CD14-positive monocyte (primary cell): Measurements from ENCODE around the gene SNAP29. TPM values are rescaled to one million over a fixed set of nuclear protein-coding genes. Genes with fewer than 3 reads are reported as not detected.

Experiments
- DNase-seq, 3 donors: peaks; one replicate each; pipeline ENCODE4 v3.0.0-alpha.2; 2011 to 2022
- H2AFZ ChIP-seq: 2 replicates; pipeline ENCODE4 v1.6.0; 2012; ENCODE audit warnings: mild to moderate bottlenecking, low read depth, low read length, inconsistent platforms; ENCODE audit not compliant: insufficient read depth, poor library complexity, severe bottlenecking
- H3K27ac ChIP-seq, 2 donors: 1 replicate in 1 of 2; 2 replicates in 1 of 2; pipeline ENCODE4 v1.5.1; 2012 to 2013; ENCODE audit warnings: low read length in 2 of 2, control low read depth in 1 of 2, inconsistent platforms in 1 of 2, low read depth in 1 of 2, mild to moderate bottlenecking in 1 of 2
- H3K27me3 ChIP-seq, 2 donors: one replicate each; pipeline versions ENCODE4 v1.6.0 to v1.6.1; 2011 to 2013; ENCODE audit warnings: low read length in 2 of 2; ENCODE audit not compliant: control insufficient read depth in 2 of 2, insufficient read depth in 2 of 2
- H3K36me3 ChIP-seq, 2 donors: replicated peaks in 1 of 2; 1 replicate in 1 of 2; 2 replicates in 1 of 2; pipeline versions ENCODE4 v1.5.1 to v1.6.1; 2012 to 2013; ENCODE audit warnings: low read length in 2 of 2, control low read depth in 1 of 2, inconsistent platforms in 1 of 2, mild to moderate bottlenecking in 1 of 2; ENCODE audit not compliant: insufficient read depth in 2 of 2, control insufficient read depth in 1 of 2
- H3K4me1 ChIP-seq, 2 donors: 1 replicate in 1 of 2; 2 replicates in 1 of 2; pipeline versions ENCODE4 v1.5.1 to v1.6.1; 2012 to 2013; ENCODE audit warnings: low read length in 2 of 2, control low read depth in 1 of 2, inconsistent platforms in 1 of 2, mild to moderate bottlenecking in 1 of 2, moderate library complexity in 1 of 2; ENCODE audit not compliant: insufficient read depth in 2 of 2, control insufficient read depth in 1 of 2
- H3K4me2 ChIP-seq: replicated peaks from 2 replicates; pipeline ENCODE3; 2012; ENCODE audit warnings: low read length, moderate library complexity, mild to moderate bottlenecking; ENCODE audit not compliant: poor library complexity, severe bottlenecking; ENCODE audit errors: extremely low read depth
- H3K4me3 ChIP-seq, 3 experiments: fragments of 200-600 bp in 1 of 3; sonication (generic) in 1 of 3; replicated peaks in 1 of 3; 1 replicate in 2 of 3; 2 replicates in 1 of 3; pipeline ENCODE4 v1.5.1; 2011 to 2013; ENCODE audit warnings: low read length in 3 of 3, mild to moderate bottlenecking in 3 of 3, control low read depth in 2 of 3, low read depth in 2 of 3, inconsistent platforms in 1 of 3, moderate library complexity in 1 of 3
- H3K79me2 ChIP-seq: 2 replicates; pipeline ENCODE4 v1.6.0; 2012; ENCODE audit warnings: mild to moderate bottlenecking, control low read depth, inconsistent platforms, low read length, moderate library complexity; ENCODE audit not compliant: insufficient read depth
- H3K9ac ChIP-seq: 2 replicates; pipeline ENCODE4 v1.6.0; 2017; ENCODE audit warnings: low read length, mild to moderate bottlenecking; ENCODE audit not compliant: insufficient read depth, poor library complexity, severe bottlenecking
- H3K9me3 ChIP-seq, 2 donors: replicated peaks in 1 of 2; 1 replicate in 1 of 2; 2 replicates in 1 of 2; pipeline versions ENCODE4 v1.5.1 to v1.6.1; 2012 to 2013; ENCODE audit warnings: low read length in 2 of 2, control low read depth in 1 of 2; ENCODE audit not compliant: control insufficient read depth in 1 of 2, insufficient read depth in 1 of 2
- H4K20me1 ChIP-seq: 2 replicates; pipeline ENCODE4 v1.6.0; 2012; ENCODE audit warnings: mild to moderate bottlenecking, low read length, control low read depth, moderate library complexity; ENCODE audit not compliant: insufficient read depth
- H3K27ac Mint-ChIP-seq, 7 donors: one replicate each; pipeline ENCODE4 v1.8.0; 2020; ENCODE audit warnings: mild to moderate bottlenecking in 7 of 7, mixed read lengths in 7 of 7, moderate library complexity in 6 of 7, inconsistent platforms in 2 of 7
- H3K27me3 Mint-ChIP-seq, 3 donors: one replicate each; pipeline ENCODE4 v1.8.0; 2021 to 2022; ENCODE audit warnings: low read depth in 3 of 3, mild to moderate bottlenecking in 3 of 3, mixed read lengths in 3 of 3, moderate library complexity in 3 of 3, inconsistent platforms in 1 of 3
- H3K36me3 Mint-ChIP-seq, 2 donors: one replicate each; pipeline ENCODE4 v1.8.0; 2020; ENCODE audit warnings: mixed read lengths in 2 of 2, inconsistent platforms in 1 of 2, mild to moderate bottlenecking in 1 of 2
- H3K4me1 Mint-ChIP-seq: one replicate; pipeline ENCODE4 v1.8.0; 2020; ENCODE audit warnings: mild to moderate bottlenecking, mixed read lengths
- H3K4me3 Mint-ChIP-seq, 2 donors: one replicate each; pipeline ENCODE4 v1.8.0; 2020; ENCODE audit warnings: mild to moderate bottlenecking in 2 of 2, mixed read lengths in 2 of 2, moderate library complexity in 1 of 2
- H3K9me3 Mint-ChIP-seq, 7 donors: one replicate each; pipeline ENCODE4 v1.8.0; 2020 to 2022; ENCODE audit warnings: mixed read lengths in 7 of 7, mild to moderate bottlenecking in 6 of 7, moderate library complexity in 6 of 7, inconsistent platforms in 2 of 7
- WGBS: methylation state at CpG from one replicate; pipeline ENCODE4 v1.1.5; 2013; ENCODE audit warnings: missing lambda C conversion rate; ENCODE audit not compliant: insufficient coverage; 5-methylcytosine and 5-hydroxymethylcytosine counted together
- intact Hi-C, 2 donors: fragments of 100-400 bp; cut with micrococcal nuclease; formaldehyde crosslinking; loops; one replicate each; pipeline versions ENCODE4 v1.15.0 to v1.15.1; 2023
- polyA plus RNA-seq, 3 donors: library from polyadenylated mRNA; depleted of rRNA in 1 of 3; unstranded in 2 of 3; stranded (reverse) in 1 of 3; fragments of 300-500 nt in 2 of 3; fragments of >200 nt in 1 of 3; fragmentation: Illumina TruSeq in 2 of 3; gene quantifications; 1 replicate in 2 of 3; 2 replicates in 1 of 3; pipeline ENCODE4 v1.2.3, GENCODE V29; 2012 to 2021
- TF ChIP-seq, protein P1 (sequence below): fragments of 200-600 bp; IDR thresholded peaks from one replicate; pipeline ENCODE4 v1.8.0; 2022; ENCODE audit warnings: antibody characterized with exemption, mild to moderate bottlenecking

SNAP29 gene
- polyA plus RNA-seq, 3 donors: 22.3 to 32.8 (median 28.9) TPM

DNA sequence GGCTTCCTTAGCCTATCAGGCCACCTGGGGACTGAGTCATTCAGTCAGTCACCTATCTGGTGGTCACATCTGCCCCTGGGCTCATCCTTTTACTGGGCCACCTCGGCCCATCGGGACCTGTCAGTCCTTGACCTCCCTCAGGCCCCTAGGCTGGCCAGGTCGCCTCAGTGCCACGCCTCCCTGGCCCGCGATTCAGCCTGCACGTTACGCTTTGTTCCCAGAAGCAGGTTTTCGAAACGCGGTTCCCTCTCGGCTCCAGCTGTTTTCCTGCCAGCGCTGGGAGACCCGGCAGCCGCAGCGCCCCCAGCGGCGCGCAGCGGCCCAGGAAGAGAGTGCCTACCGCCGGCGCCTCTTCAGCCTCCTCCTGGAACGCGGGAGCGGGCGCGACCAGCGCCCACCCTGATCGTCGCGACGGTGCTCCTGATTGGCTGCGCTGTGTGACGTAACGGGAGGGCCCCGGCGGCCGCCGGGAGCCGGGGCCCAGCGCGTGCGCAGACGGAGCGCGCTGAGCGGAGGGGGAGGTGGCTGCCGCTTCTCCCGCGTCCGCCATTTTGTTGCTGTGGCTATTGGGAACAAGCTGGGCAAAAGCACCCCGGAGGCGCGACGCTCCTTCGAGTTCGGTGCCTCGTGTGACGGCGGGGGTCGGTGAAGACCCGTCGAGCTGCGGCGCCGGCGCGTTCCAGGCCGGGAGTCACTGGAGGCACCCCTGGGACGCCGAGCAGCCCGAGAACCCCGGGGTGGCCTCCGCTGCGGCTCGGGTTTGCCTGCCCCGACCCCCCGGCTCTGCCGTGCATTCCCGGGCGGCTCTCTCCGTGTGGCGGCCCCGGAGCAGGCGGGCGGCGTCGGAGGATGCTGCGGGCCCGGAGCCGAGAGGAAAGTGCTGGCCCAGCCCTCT is 58.4 kb downstream of the SNAP29 start, which contains the start of gene CRKL:
CRKL (plus strand) TSS at position 492 of the 895 bp plus-strand sequence. CDS start 528 bp downstream, outside the sequence.
- peak within 1 kb of the TSS; percentile 82 to 89 (median 89) for H3K4me3 ChIP-seq
- intact Hi-C loops: loop anchor here (2.0 to 10.0 kb wide), 5 partner anchors 32 to 85 kb away; partner anchors contain the start of genes PI4KA (in 1 of the 2), SNAP29 (in 1 of the 2) and THAP7 (in 1 of the 2)
- TF ChIP-seq, protein P1, sequence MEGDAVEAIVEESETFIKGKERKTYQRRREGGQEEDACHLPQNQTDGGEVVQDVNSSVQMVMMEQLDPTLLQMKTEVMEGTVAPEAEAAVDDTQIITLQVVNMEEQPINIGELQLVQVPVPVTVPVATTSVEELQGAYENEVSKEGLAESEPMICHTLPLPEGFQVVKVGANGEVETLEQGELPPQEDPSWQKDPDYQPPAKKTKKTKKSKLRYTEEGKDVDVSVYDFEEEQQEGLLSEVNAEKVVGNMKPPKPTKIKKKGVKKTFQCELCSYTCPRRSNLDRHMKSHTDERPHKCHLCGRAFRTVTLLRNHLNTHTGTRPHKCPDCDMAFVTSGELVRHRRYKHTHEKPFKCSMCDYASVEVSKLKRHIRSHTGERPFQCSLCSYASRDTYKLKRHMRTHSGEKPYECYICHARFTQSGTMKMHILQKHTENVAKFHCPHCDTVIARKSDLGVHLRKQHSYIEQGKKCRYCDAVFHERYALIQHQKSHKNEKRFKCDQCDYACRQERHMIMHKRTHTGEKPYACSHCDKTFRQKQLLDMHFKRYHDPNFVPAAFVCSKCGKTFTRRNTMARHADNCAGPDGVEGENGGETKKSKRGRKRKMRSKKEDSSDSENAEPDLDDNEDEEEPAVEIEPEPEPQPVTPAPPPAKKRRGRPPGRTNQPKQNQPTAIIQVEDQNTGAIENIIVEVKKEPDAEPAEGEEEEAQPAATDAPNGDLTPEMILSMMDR: peak; percentile 86
- Mint-ChIP-seq H3K9me3 (no peaks in the 10 kb centered on the region), H3K27ac (peak within 1 kb of the TSS; percentile 91 to 96 (median 93)), H3K4me1 (peaks cover 41% of the 10 kb centered on the region), H3K27me3 (peaks cover 0 to 4% (median 1%) of the 10 kb centered on the region in 3 donors), H3K4me3 (peak within 1 kb of the TSS; percentile 99), H3K36me3 (peaks cover 5 to 7% of the 10 kb centered on the region in 2 donors)
- H3K4me2 ChIP-seq: peak within 1 kb of the TSS; percentile 90
- H4K20me1 ChIP-seq: peaks cover 32% of the 10 kb centered on the region
- H3K79me2 ChIP-seq: peaks cover 51% of the 10 kb centered on the region
- H3K9me3 ChIP-seq: no peaks in the 10 kb centered on the region
- peak within 1 kb of the TSS; percentile 78 to 91 for H3K27ac ChIP-seq
- peak within 1 kb of the TSS; percentile 97 for H2AFZ ChIP-seq
- DNase-seq: peak; percentile 97 to 98 (median 98)
- peak within 1 kb of the TSS; percentile 97 for H3K9ac ChIP-seq
- peaks cover 27 to 32% of the 10 kb centered on the region in 2 donors for H3K4me1 ChIP-seq
- H3K27me3 ChIP-seq: no peaks in the 10 kb centered on the region
- under 1% methylated on average over 92 of the region's 92 CpGs for WGBS
- no peaks in the 10 kb centered on the region for H3K36me3 ChIP-seq

- Histone ChIP-seq H3K79me2 (peaks cover 66% of the 10 kb centered on the region), H4K20me1 (peaks cover 48% of the 10 kb centered on the region), H3K4me2 (peak overlapping the region; percentile 90), H3K9me3 (no peaks in the 10 kb centered on the region), H3K27me3 (no peaks in the 10 kb centered on the region), H3K27ac (peak overlapping the region in 1 of 2 donors; percentile 91), H2AFZ (peak overlapping the region; percentile 97), H3K9ac (peak overlapping the region; percentile 97), H3K4me1 (peaks cover 27 to 32% of the 10 kb centered on the region in 2 donors), H3K36me3 (no peaks in the 10 kb centered on the region), H3K4me3 (peak overlapping the region; percentile 82 to 89 (median 89))
- no peaks in the 10 kb centered on the region for H3K9me3 Mint-ChIP-seq
- peak overlapping the region; percentile 68 to 96 (median 93) for H3K27ac Mint-ChIP-seq
- no peak for DNase-seq
- H3K4me1 Mint-ChIP-seq: peaks cover 46% of the 10 kb centered on the region
- peaks cover 9% of the 10 kb centered on the region in 2 donors for H3K36me3 Mint-ChIP-seq
- H3K27me3 Mint-ChIP-seq: peaks cover 0 to 4% (median 1%) of the 10 kb centered on the region in 3 donors
- intact Hi-C loops: loop anchor here (5.0 to 10.0 kb wide), 4 partner anchors 36 to 84 kb away; partner anchors contain the start of genes PI4KA (in 1 of the 2), SNAP29 (in 1 of the 2) and THAP7 (in 1 of the 2)
- TF ChIP-seq, protein P1: no peak
- H3K4me3 Mint-ChIP-seq: peak overlapping the region; percentile 99
- 14% methylated on average over 4 of the region's 19 CpGs for WGBS
These were observed 59.9 kb downstream of the SNAP29 start for GRCh38 chr22:20918663-20919218.
